GM21381 (cell line): ENCODE measurements around the gene CCDC90B.
"Not testable (repeated sequence)": the region's sequence is repeated elsewhere in the genome, so short reads cannot be mapped to it uniquely, and the experiment has no call there.

Experiments
- ATAC-seq: cut with Tn5 transposase; IDR thresholded peaks from one replicate; pipeline ENCODE4 v1.9.1; 2021; ENCODE audit warnings: mild to moderate bottlenecking, moderate library complexity; ENCODE audit not compliant: unreplicated experiment

CCDC90B gene

GRCh38 chr11:83285771-83286528, at the start of gene CCDC90B:
Gene CCDC90B, minus strand, starts transcription at chr11:83286367. Its CDS starts 395 bp downstream, at chr11:83285972.
- peak; percentile 88 for ATAC-seq

- ATAC-seq: no peak
Observed at GRCh38 chr11:83335446-83336070, 49.4 kb upstream of the CCDC90B start.

GRCh38 chr11:83330303-83330702, 44.1 kb upstream of the CCDC90B start:
- no peak for ATAC-seq

- no peak for ATAC-seq
Observed at GRCh38 chr11:83326326-83326725, 40.2 kb upstream of the CCDC90B start.

GRCh38 chr11:83319346-83319745, 33.2 kb upstream of the CCDC90B start:
- no peak for ATAC-seq

- no peak for ATAC-seq
Observed at GRCh38 chr11:83318931-83319330, 32.8 kb upstream of the CCDC90B start.

- no peak for ATAC-seq
Observed at GRCh38 chr11:83317757-83318690, 31.9 kb upstream of the CCDC90B start.

- not testable (repeated sequence) for ATAC-seq
Observed at GRCh38 chr11:83316897-83317268, 30.7 kb upstream of the CCDC90B start.

- not testable (repeated sequence) for ATAC-seq
Observed at GRCh38 chr11:83316143-83316896, 30.2 kb upstream of the CCDC90B start.

- no peak for ATAC-seq
Observed at GRCh38 chr11:83312430-83312829, 26.3 kb upstream of the CCDC90B start.

GRCh38 chr11:83311701-83312100, 25.5 kb upstream of the CCDC90B start:
- no peak for ATAC-seq

- ATAC-seq: no peak
Observed at GRCh38 chr11:83310718-83311117, 24.6 kb upstream of the CCDC90B start.

GRCh38 chr11:83308536-83308935, 22.4 kb upstream of the CCDC90B start:
- not testable (repeated sequence) for ATAC-seq

- ATAC-seq: no peak
Observed at GRCh38 chr11:83306200-83307080, 20.3 kb upstream of the CCDC90B start.

GRCh38 chr11:83303316-83303715, 17.1 kb upstream of the CCDC90B start:
- ATAC-seq: no peak

- no peak for ATAC-seq
Observed at GRCh38 chr11:83302151-83302550, 16.0 kb upstream of the CCDC90B start.

- ATAC-seq: no peak
Observed at GRCh38 chr11:83299681-83300080, 13.5 kb upstream of the CCDC90B start.

- no peak for ATAC-seq
Observed at GRCh38 chr11:83294208-83294607, 8.0 kb upstream of the CCDC90B start.

- no peak for ATAC-seq
Observed at GRCh38 chr11:83293457-83293774, 7.2 kb upstream of the CCDC90B start.
